Daoy (cell line): ENCODE measurements around the gene ELF1. TPM values are rescaled to one million over a fixed set of nuclear protein-coding genes. Genes with fewer than 3 reads are reported as not detected.
A peak's percentile ranks its signal among the peaks of the same experiment; 100 is the strongest.
"Not testable (repeated sequence)": the region's sequence is repeated elsewhere in the genome, so short reads cannot be mapped to it uniquely, and the experiment has no call there.

Source experiments
- DNase-seq: peaks from one replicate; pipeline ENCODE4 v3.0.0-alpha.2; 2015; ENCODE audit warnings: low read depth
- total RNA-seq: library from RNA; depleted of rRNA; stranded (reverse); fragments of >200 nt; shearing (Covaris generic); gene quantifications from 2 replicates; pipeline ENCODE4 v1.2.3, GENCODE V29; 2014

Gene ELF1
- total RNA-seq, 1 experiment from 2014 or later: 11.3 TPM

GRCh38 chr13:40983259-40983658 is 35.9 kb downstream of the ELF1 start:
- no peak for DNase-seq

GRCh38 chr13:40982772-40983171 is 36.3 kb downstream of the ELF1 start:
- peak; percentile 30 for DNase-seq

GRCh38 chr13:40981949-40982348 is 37.2 kb downstream of the ELF1 start:
- no peak for DNase-seq

GRCh38 chr13:40981361-40981760 is 37.8 kb downstream of the ELF1 start:
- DNase-seq: no peak

GRCh38 chr13:40980461-40980860 is 38.7 kb downstream of the ELF1 start:
- no peak for DNase-seq

- no peak for DNase-seq
Measured at GRCh38 chr13:40979232-40979631, 39.9 kb downstream of the ELF1 start.

GRCh38 chr13:40978109-40978508 is 41.0 kb downstream of the ELF1 start:
- DNase-seq: not testable (repeated sequence)

- no peak for DNase-seq
Measured at GRCh38 chr13:40975441-40975840, 43.7 kb downstream of the ELF1 start.

GRCh38 chr13:40974460-40975407 is 44.4 kb downstream of the ELF1 start:
- DNase-seq: peak; percentile 14

- DNase-seq: no peak
Measured at GRCh38 chr13:40973409-40973808, 45.7 kb downstream of the ELF1 start.

- DNase-seq: no peak
Measured at GRCh38 chr13:40971321-40971720, 47.8 kb downstream of the ELF1 start.

- DNase-seq: no peak
Measured at GRCh38 chr13:40970803-40971202, 48.3 kb downstream of the ELF1 start.

- no peak for DNase-seq
Measured at GRCh38 chr13:40969169-40969901, 49.8 kb downstream of the ELF1 start.

GRCh38 chr13:40968416-40969000 is 50.6 kb downstream of the ELF1 start:
- no peak for DNase-seq

GRCh38 chr13:40966298-40966697 is 52.8 kb downstream of the ELF1 start:
- no peak for DNase-seq

- DNase-seq: peak; percentile 2
Measured at GRCh38 chr13:40963927-40964326, 55.2 kb downstream of the ELF1 start.

GRCh38 chr13:40961826-40962225 is 57.3 kb downstream of the ELF1 start:
- no peak for DNase-seq

- no peak for DNase-seq
Measured at GRCh38 chr13:40961214-40961613, 57.9 kb downstream of the ELF1 start.

GRCh38 chr13:40960716-40961115 is 58.4 kb downstream of the ELF1 start:
- DNase-seq: no peak

GRCh38 chr13:40958655-40959054 is 60.5 kb downstream of the ELF1 start:
- no peak for DNase-seq

- DNase-seq: no peak
Measured at GRCh38 chr13:40946485-40946884, 72.6 kb downstream of the ELF1 start.

- no peak for DNase-seq
Measured at GRCh38 chr13:40943073-40943472, 76.0 kb downstream of the ELF1 start.
